ENCODE results near the gene CLASP1.
"Not testable (repeated sequence)": the region's sequence is repeated elsewhere in the genome, so short reads cannot be mapped to it uniquely, and the experiment has no call there.

Gene CLASP1

GRCh38 chr2:121625953-121626352, 23.3 kb downstream of the CLASP1 start:
- ChIA-PET POLR2A (no interaction called here), CTCF (interaction anchor here (1.0 kb wide), 1 partner anchor 30 kb away, joined by 3 read pairs; no protein-coding TSS in a partner anchor)
- DNase-seq (ENCODE audit: low read depth, low spot score) = no peak
- H3K4me3 ChIP-seq (ENCODE audit: low read depth, low read length) = no peak overlapping the region
- TF ChIP-seq CTCF (IDR thresholded peaks at IDR 0.05; ENCODE audit: insufficient read depth, low read length, missing control alignments) = no peak

- ChIA-PET POLR2A (interaction anchor here (0.7 kb wide), 1 partner anchor 87 kb away, joined by 3 read pairs; the partner anchor contains the start of gene RNU4ATAC), CTCF (interaction anchor here (1.3 kb wide), 1 partner anchor 40 kb away, joined by 3 read pairs; no protein-coding TSS in a partner anchor)
- no peak for TF ChIP-seq CTCF (IDR thresholded peaks at IDR 0.05; ENCODE audit: insufficient read depth, low read length, missing control alignments)
- DNase-seq (ENCODE audit: low read depth, low spot score) = no peak
- H3K4me3 ChIP-seq (ENCODE audit: low read depth, low read length) = no peak overlapping the region
Observed at GRCh38 chr2:121617042-121617599, 32.1 kb downstream of the CLASP1 start.

GRCh38 chr2:121613774-121614173, 35.5 kb downstream of the CLASP1 start:
- CTCF ChIA-PET = interaction anchor here (1.4 to 1.6 kb wide), 2 partner anchors 10 to 17 kb away, joined by 3 to 5 read pairs; no protein-coding TSS in a partner anchor
- POLR2A ChIA-PET = no interaction called here
- H3K4me3 ChIP-seq (ENCODE audit: low read depth, low read length) = no peak overlapping the region
- DNase-seq (ENCODE audit: low read depth, low spot score) = no peak
- TF ChIP-seq CTCF (IDR thresholded peaks at IDR 0.05; ENCODE audit: insufficient read depth, low read length, missing control alignments) = no peak

GRCh38 chr2:121613152-121613551, 36.1 kb downstream of the CLASP1 start:
- ChIA-PET CTCF (interaction anchor here (1.1 kb wide), 1 partner anchor 83 kb away, joined by 3 read pairs; the partner anchor contains the start of gene RNU4ATAC), POLR2A (no interaction called here)
- no peak for DNase-seq (ENCODE audit: low read depth, low spot score)
- no peak overlapping the region for H3K4me3 ChIP-seq (ENCODE audit: low read depth, low read length)
- no peak for TF ChIP-seq CTCF (IDR thresholded peaks at IDR 0.05; ENCODE audit: insufficient read depth, low read length, missing control alignments)

GRCh38 chr2:121611730-121612705, 37.2 kb downstream of the CLASP1 start:
- H3K4me3 ChIP-seq (ENCODE audit: low read depth, low read length) = no peak overlapping the region
- no peak for DNase-seq (ENCODE audit: low read depth, low spot score)
- TF ChIP-seq CTCF (IDR thresholded peaks at IDR 0.05; ENCODE audit: insufficient read depth, low read length, missing control alignments) = no peak
- CTCF ChIA-PET = interaction anchor here (1.1 kb wide), 1 partner anchor 81 kb away, joined by 3 read pairs; the partner anchor contains the start of gene RNU4ATAC
- POLR2A ChIA-PET = no interaction called here

- DNase-seq (ENCODE audit: low read depth, low spot score); POLR2A ChIA-PET; CTCF ChIA-PET; H3K4me3 ChIP-seq (ENCODE audit: low read depth, low read length): not testable (repeated sequence)
Observed at GRCh38 chr2:121611048-121611649, 38.1 kb downstream of the CLASP1 start.

GRCh38 chr2:121610487-121610874, 38.8 kb downstream of the CLASP1 start:
- CTCF ChIA-PET; POLR2A ChIA-PET; H3K4me3 ChIP-seq (ENCODE audit: low read depth, low read length); DNase-seq (ENCODE audit: low read depth, low spot score): not testable (repeated sequence)
